Peyer's patch (tissue), 4 donors: ENCODE results near the gene PIGB.

Experiments used
- POLR2A ChIP-seq, 2 donors: fragments of 450-650 bp; IDR thresholded peaks; one replicate each; pipeline ENCODE4 v1.5.1; 2017; ENCODE audit warnings: antibody characterized with exemption in 2 of 2, mild to moderate bottlenecking in 2 of 2, moderate library complexity in 2 of 2
- TF ChIP-seq, protein P1 (sequence below), 6 experiments: fragments of 450-650 bp in 4 of 6; fragments of 200-600 bp in 2 of 6; sonication (generic) in 1 of 6; IDR thresholded peaks; one replicate each; pipeline ENCODE4 v1.5.1; 2017 to 2019; ENCODE audit warnings: antibody characterized with exemption in 6 of 6, mild to moderate bottlenecking in 3 of 6, moderate library complexity in 1 of 6

DNA sequence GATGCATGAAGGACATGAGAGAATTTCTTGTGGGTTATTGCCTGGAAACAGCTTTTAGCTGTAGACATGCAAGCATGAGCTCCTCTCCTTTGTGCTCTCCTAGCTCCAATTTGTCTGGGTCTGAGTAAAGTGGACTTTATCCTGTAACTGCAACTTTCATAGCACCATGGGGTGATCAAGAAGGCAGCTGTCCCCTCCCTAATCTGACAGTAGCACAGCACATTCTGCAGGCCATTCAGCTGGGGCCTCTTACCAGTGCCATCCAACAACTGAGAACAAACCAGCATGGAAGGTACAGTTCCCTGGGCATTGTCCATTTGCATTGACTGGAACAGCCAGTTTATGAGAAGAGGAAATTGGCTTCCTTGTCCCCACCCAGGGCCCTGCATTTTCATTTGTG is 21.7 kb upstream of the PIGB start:
- TF ChIP-seq, protein P1, sequence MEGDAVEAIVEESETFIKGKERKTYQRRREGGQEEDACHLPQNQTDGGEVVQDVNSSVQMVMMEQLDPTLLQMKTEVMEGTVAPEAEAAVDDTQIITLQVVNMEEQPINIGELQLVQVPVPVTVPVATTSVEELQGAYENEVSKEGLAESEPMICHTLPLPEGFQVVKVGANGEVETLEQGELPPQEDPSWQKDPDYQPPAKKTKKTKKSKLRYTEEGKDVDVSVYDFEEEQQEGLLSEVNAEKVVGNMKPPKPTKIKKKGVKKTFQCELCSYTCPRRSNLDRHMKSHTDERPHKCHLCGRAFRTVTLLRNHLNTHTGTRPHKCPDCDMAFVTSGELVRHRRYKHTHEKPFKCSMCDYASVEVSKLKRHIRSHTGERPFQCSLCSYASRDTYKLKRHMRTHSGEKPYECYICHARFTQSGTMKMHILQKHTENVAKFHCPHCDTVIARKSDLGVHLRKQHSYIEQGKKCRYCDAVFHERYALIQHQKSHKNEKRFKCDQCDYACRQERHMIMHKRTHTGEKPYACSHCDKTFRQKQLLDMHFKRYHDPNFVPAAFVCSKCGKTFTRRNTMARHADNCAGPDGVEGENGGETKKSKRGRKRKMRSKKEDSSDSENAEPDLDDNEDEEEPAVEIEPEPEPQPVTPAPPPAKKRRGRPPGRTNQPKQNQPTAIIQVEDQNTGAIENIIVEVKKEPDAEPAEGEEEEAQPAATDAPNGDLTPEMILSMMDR (IDR thresholded peaks at IDR 0.05): no peak
- TF ChIP-seq POLR2A (IDR thresholded peaks at IDR 0.05): no peak
